ENCODE data around the gene VWA5B1. TPM values are rescaled to one million over a fixed set of nuclear protein-coding genes. Genes with fewer than 3 reads are reported as not detected.

VWA5B1 gene
- total RNA-seq, 5 donors from 2014 or later (not counting 1 experiment from before 2014, with no cell fraction given) = 0.13 to 0.18 (median 0.15) TPM; not detected in 1

GRCh38 chr1:20328201-20328600, 37.5 kb downstream of the VWA5B1 start:
- Histone ChIP-seq H3K9me3 (no peaks in the 10 kb centered on the region), H3K36me3 (ENCODE audit: control insufficient read depth in 2 of 2, extremely low read depth in 1 of 2, insufficient read depth in 1 of 2, low read length in 1 of 2) (no peaks in the 10 kb centered on the region), H3K27ac (ENCODE audit: low read length) (no peak overlapping the region), H3K27me3 (replicated peaks in 1 of 2; ENCODE audit: control insufficient read depth in 2 of 2, extremely low read depth in 1 of 2, insufficient read depth in 2 of 2, low read length in 1 of 2) (peaks cover 0 to 24% of the 10 kb centered on the region in 2 experiments), H3K4me3 (ENCODE audit: control insufficient read depth in 1 of 2, extremely low read depth in 1 of 2, low read length in 1 of 2) (no peak overlapping the region), H3K4me1 (ENCODE audit: control insufficient read depth in 1 of 2, extremely low read depth in 1 of 2, insufficient read depth in 2 of 2, low read length in 2 of 2) (peaks cover 0 to 4% of the 10 kb centered on the region in 2 experiments)
- CTCF ChIA-PET = interaction anchor here in 1 of 2 donors (0.5 kb wide), 1 partner anchor 130 kb away, joined by 4 read pairs; no protein-coding TSS in a partner anchor
- H3K4me3 Mint-ChIP-seq = no peak overlapping the region
- POLR2A ChIA-PET = no interaction called here
- no peaks in the 10 kb centered on the region for H3K36me3 Mint-ChIP-seq
- no peak for ATAC-seq (replicated peaks in 1 of 4)
- 80% methylated on average over 7 of the region's 7 CpGs for WGBS (ENCODE audit: insufficient coverage)
- H3K27ac Mint-ChIP-seq = no peak overlapping the region
- H3K4me1 Mint-ChIP-seq = peaks cover 0 to 4% (median 4%) of the 10 kb centered on the region in 3 donors
- peaks cover 15 to 27% of the 10 kb centered on the region in 2 donors for H3K27me3 Mint-ChIP-seq
- no peak for DNase-seq
- H3K9me3 Mint-ChIP-seq = no peaks in the 10 kb centered on the region

- POLR2A ChIA-PET = interaction anchor here in 1 of 2 donors (0.7 kb wide), 1 partner anchor 1494 kb away, joined by 14 read pairs; no protein-coding TSS in a partner anchor
- Histone ChIP-seq H3K4me1 (ENCODE audit: control insufficient read depth in 1 of 2, extremely low read depth in 1 of 2, insufficient read depth in 2 of 2, low read length in 2 of 2) (no peaks in the 10 kb centered on the region), H3K4me3 (ENCODE audit: control insufficient read depth in 1 of 2, extremely low read depth in 1 of 2, low read length in 1 of 2) (no peak overlapping the region), H3K36me3 (ENCODE audit: control insufficient read depth in 2 of 2, extremely low read depth in 1 of 2, insufficient read depth in 1 of 2, low read length in 1 of 2) (no peaks in the 10 kb centered on the region), H3K9me3 (no peaks in the 10 kb centered on the region), H3K27ac (ENCODE audit: low read length) (no peak overlapping the region), H3K27me3 (replicated peaks in 1 of 2; ENCODE audit: control insufficient read depth in 2 of 2, extremely low read depth in 1 of 2, insufficient read depth in 2 of 2, low read length in 1 of 2) (peaks cover 0 to 24% of the 10 kb centered on the region in 2 experiments)
- WGBS (ENCODE audit: insufficient coverage) = 87% methylated on average over 11 of the region's 14 CpGs
- Mint-ChIP-seq H3K4me3 (no peak overlapping the region), H3K27me3 (peaks cover 15 to 24% of the 10 kb centered on the region in 2 donors), H3K9me3 (no peaks in the 10 kb centered on the region), H3K4me1 (no peaks in the 10 kb centered on the region), H3K27ac (no peak overlapping the region), H3K36me3 (no peaks in the 10 kb centered on the region)
- DNase-seq (no peak), ATAC-seq (replicated peaks in 1 of 4) (no peak)
- CTCF ChIA-PET = no interaction called here
Measured at GRCh38 chr1:20329793-20330542, 39.3 kb downstream of the VWA5B1 start.

- ChIA-PET CTCF (no interaction called here), POLR2A (no interaction called here)
- ATAC-seq (replicated peaks in 1 of 4) (no peak), DNase-seq (no peak)
- no peak overlapping the region for H3K27ac Mint-ChIP-seq
- Histone ChIP-seq H3K27ac (ENCODE audit: low read length) (no peak overlapping the region), H3K9me3 (no peaks in the 10 kb centered on the region), H3K4me3 (ENCODE audit: control insufficient read depth in 1 of 2, extremely low read depth in 1 of 2, low read length in 1 of 2) (no peak overlapping the region), H3K27me3 (replicated peaks in 1 of 2; ENCODE audit: control insufficient read depth in 2 of 2, extremely low read depth in 1 of 2, insufficient read depth in 2 of 2, low read length in 1 of 2) (peaks cover 0 to 30% of the 10 kb centered on the region in 2 experiments), H3K4me1 (ENCODE audit: control insufficient read depth in 1 of 2, extremely low read depth in 1 of 2, insufficient read depth in 2 of 2, low read length in 2 of 2) (no peaks in the 10 kb centered on the region), H3K36me3 (ENCODE audit: control insufficient read depth in 2 of 2, extremely low read depth in 1 of 2, insufficient read depth in 1 of 2, low read length in 1 of 2) (no peaks in the 10 kb centered on the region)
- no peaks in the 10 kb centered on the region for H3K4me1 Mint-ChIP-seq
- H3K4me3 Mint-ChIP-seq = no peak overlapping the region
- no peaks in the 10 kb centered on the region for H3K9me3 Mint-ChIP-seq
- peaks cover 13 to 14% of the 10 kb centered on the region in 2 donors for H3K27me3 Mint-ChIP-seq
- no peaks in the 10 kb centered on the region for H3K36me3 Mint-ChIP-seq
- WGBS (ENCODE audit: insufficient coverage) = 80% methylated on average over 1 of the region's 5 CpGs
Measured at GRCh38 chr1:20334103-20334502, 43.4 kb downstream of the VWA5B1 start.

GRCh38 chr1:20336105-20336605, 45.5 kb downstream of the VWA5B1 start:
- H3K4me3 ChIP-seq (ENCODE audit: control insufficient read depth in 1 of 2, extremely low read depth in 1 of 2, low read length in 1 of 2) = no peak overlapping the region
- CTCF ChIA-PET = no interaction called here
- Mint-ChIP-seq H3K4me3 (no peak overlapping the region), H3K9me3 (no peaks in the 10 kb centered on the region), H3K27me3 (peaks cover 13 to 15% of the 10 kb centered on the region in 2 donors), H3K4me1 (no peaks in the 10 kb centered on the region), H3K36me3 (no peaks in the 10 kb centered on the region), H3K27ac (no peak overlapping the region)
- POLR2A ChIA-PET = no interaction called here
- peaks cover 0 to 23% of the 10 kb centered on the region in 2 experiments for H3K27me3 ChIP-seq (replicated peaks in 1 of 2; ENCODE audit: control insufficient read depth in 2 of 2, extremely low read depth in 1 of 2, insufficient read depth in 2 of 2, low read length in 1 of 2)
- WGBS (ENCODE audit: insufficient coverage) = 80% methylated on average over 13 of the region's 13 CpGs
- no peak for DNase-seq
- no peak for ATAC-seq (replicated peaks in 1 of 4)
- no peaks in the 10 kb centered on the region for H3K4me1 ChIP-seq (ENCODE audit: control insufficient read depth in 1 of 2, extremely low read depth in 1 of 2, insufficient read depth in 2 of 2, low read length in 2 of 2)
- no peaks in the 10 kb centered on the region for H3K36me3 ChIP-seq (ENCODE audit: control insufficient read depth in 2 of 2, extremely low read depth in 1 of 2, insufficient read depth in 1 of 2, low read length in 1 of 2)
- no peak overlapping the region for H3K27ac ChIP-seq (ENCODE audit: low read length)
- no peaks in the 10 kb centered on the region for H3K9me3 ChIP-seq

GRCh38 chr1:20337581-20337980, 46.9 kb downstream of the VWA5B1 start:
- POLR2A ChIA-PET = no interaction called here
- H3K27ac Mint-ChIP-seq = no peak overlapping the region
- H3K4me1 ChIP-seq (ENCODE audit: control insufficient read depth in 1 of 2, extremely low read depth in 1 of 2, insufficient read depth in 2 of 2, low read length in 2 of 2) = peaks cover 0 to under 1% of the 10 kb centered on the region in 2 experiments
- ATAC-seq (replicated peaks in 1 of 4) = no peak
- CTCF ChIA-PET = no interaction called here
- H3K9me3 Mint-ChIP-seq = no peaks in the 10 kb centered on the region
- no peaks in the 10 kb centered on the region for H3K9me3 ChIP-seq
- 85% methylated on average over 7 of the region's 7 CpGs for WGBS (ENCODE audit: insufficient coverage)
- H3K27me3 Mint-ChIP-seq = peaks cover 18 to 20% of the 10 kb centered on the region in 2 donors
- H3K4me3 ChIP-seq (ENCODE audit: control insufficient read depth in 1 of 2, extremely low read depth in 1 of 2, low read length in 1 of 2) = no peak overlapping the region
- no peak overlapping the region for H3K4me3 Mint-ChIP-seq
- no peaks in the 10 kb centered on the region for H3K4me1 Mint-ChIP-seq
- no peak overlapping the region for H3K27ac ChIP-seq (ENCODE audit: low read length)
- DNase-seq = no peak
- no peaks in the 10 kb centered on the region for H3K36me3 ChIP-seq (ENCODE audit: control insufficient read depth in 2 of 2, extremely low read depth in 1 of 2, insufficient read depth in 1 of 2, low read length in 1 of 2)
- no peaks in the 10 kb centered on the region for H3K36me3 Mint-ChIP-seq
- peaks cover 0 to 25% of the 10 kb centered on the region in 2 experiments for H3K27me3 ChIP-seq (replicated peaks in 1 of 2; ENCODE audit: control insufficient read depth in 2 of 2, extremely low read depth in 1 of 2, insufficient read depth in 2 of 2, low read length in 1 of 2)

GRCh38 chr1:20339811-20340457, 49.3 kb downstream of the VWA5B1 start:
- POLR2A ChIA-PET = no interaction called here
- Mint-ChIP-seq H3K27ac (no peak overlapping the region), H3K4me1 (peaks cover 5 to 7% (median 7%) of the 10 kb centered on the region in 3 donors), H3K4me3 (no peak overlapping the region), H3K9me3 (no peaks in the 10 kb centered on the region), H3K27me3 (peaks cover 25 to 33% of the 10 kb centered on the region in 2 donors), H3K36me3 (no peaks in the 10 kb centered on the region)
- H3K9me3 ChIP-seq = no peaks in the 10 kb centered on the region
- WGBS (ENCODE audit: insufficient coverage) = 74% methylated on average over 4 of the region's 9 CpGs
- DNase-seq = no peak
- H3K27me3 ChIP-seq (replicated peaks in 1 of 2; ENCODE audit: control insufficient read depth in 2 of 2, extremely low read depth in 1 of 2, insufficient read depth in 2 of 2, low read length in 1 of 2) = peaks cover 0 to 42% of the 10 kb centered on the region in 2 experiments
- H3K4me3 ChIP-seq (ENCODE audit: control insufficient read depth in 1 of 2, extremely low read depth in 1 of 2, low read length in 1 of 2) = no peak overlapping the region
- no peak overlapping the region for H3K27ac ChIP-seq (ENCODE audit: low read length)
- CTCF ChIA-PET = no interaction called here
- ATAC-seq (replicated peaks in 1 of 4) = no peak
- H3K4me1 ChIP-seq (ENCODE audit: control insufficient read depth in 1 of 2, extremely low read depth in 1 of 2, insufficient read depth in 2 of 2, low read length in 2 of 2) = peaks cover 0 to 11% of the 10 kb centered on the region in 2 experiments
- no peaks in the 10 kb centered on the region for H3K36me3 ChIP-seq (ENCODE audit: control insufficient read depth in 2 of 2, extremely low read depth in 1 of 2, insufficient read depth in 1 of 2, low read length in 1 of 2)
